Epithelial cell of proximal tubule (primary cell): ENCODE measurements around the gene KLHL3. TPM values are rescaled to one million over a fixed set of nuclear protein-coding genes. Genes with fewer than 3 reads are reported as not detected.

Experiments used
- DNase-seq: peaks from one replicate; pipeline ENCODE4 v3.0.0-alpha.2; 2011; ENCODE audit warnings: low read depth
- H3K4me3 ChIP-seq: 2 replicates; pipeline ENCODE4 v1.5.1; 2011; ENCODE audit warnings: low read depth, mild to moderate bottlenecking, low read length
- CTCF ChIP-seq: conservative IDR thresholded peaks from 2 replicates; pipeline ENCODE4 v1.5.1; 2012; ENCODE audit warnings: low read depth, mild to moderate bottlenecking, low read length
- total RNA-seq: library from RNA; depleted of rRNA; stranded (reverse); fragments of >200 nt; gene quantifications from 2 replicates; pipeline ENCODE4 v1.2.3, GENCODE V29; 2015

KLHL3 gene
- total RNA-seq, 1 donor from 2014 or later = 1.1 TPM

DNA sequence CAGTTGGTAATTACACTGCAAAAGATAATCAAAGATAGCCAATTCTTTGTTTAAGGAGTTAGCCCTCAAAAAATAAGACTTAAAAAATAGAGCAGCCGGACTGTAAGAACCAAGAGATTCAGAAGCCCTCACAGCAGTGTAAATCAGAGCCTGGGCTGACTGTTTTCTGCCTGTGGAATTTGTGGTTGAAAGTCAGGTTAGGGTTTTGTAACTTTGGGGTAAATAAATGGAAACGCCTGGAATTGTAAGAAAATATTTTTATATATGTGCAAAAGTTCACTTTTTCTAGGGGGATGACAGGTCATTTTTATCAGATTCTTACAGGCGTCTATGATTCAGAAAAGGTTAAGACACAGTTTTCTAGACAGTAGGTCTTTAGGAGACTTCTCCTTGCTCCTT, 35.6 kb downstream of the KLHL3 start:
- TF ChIP-seq CTCF = no peak
- no peak for DNase-seq
- H3K4me3 ChIP-seq = no peak overlapping the region

DNA sequence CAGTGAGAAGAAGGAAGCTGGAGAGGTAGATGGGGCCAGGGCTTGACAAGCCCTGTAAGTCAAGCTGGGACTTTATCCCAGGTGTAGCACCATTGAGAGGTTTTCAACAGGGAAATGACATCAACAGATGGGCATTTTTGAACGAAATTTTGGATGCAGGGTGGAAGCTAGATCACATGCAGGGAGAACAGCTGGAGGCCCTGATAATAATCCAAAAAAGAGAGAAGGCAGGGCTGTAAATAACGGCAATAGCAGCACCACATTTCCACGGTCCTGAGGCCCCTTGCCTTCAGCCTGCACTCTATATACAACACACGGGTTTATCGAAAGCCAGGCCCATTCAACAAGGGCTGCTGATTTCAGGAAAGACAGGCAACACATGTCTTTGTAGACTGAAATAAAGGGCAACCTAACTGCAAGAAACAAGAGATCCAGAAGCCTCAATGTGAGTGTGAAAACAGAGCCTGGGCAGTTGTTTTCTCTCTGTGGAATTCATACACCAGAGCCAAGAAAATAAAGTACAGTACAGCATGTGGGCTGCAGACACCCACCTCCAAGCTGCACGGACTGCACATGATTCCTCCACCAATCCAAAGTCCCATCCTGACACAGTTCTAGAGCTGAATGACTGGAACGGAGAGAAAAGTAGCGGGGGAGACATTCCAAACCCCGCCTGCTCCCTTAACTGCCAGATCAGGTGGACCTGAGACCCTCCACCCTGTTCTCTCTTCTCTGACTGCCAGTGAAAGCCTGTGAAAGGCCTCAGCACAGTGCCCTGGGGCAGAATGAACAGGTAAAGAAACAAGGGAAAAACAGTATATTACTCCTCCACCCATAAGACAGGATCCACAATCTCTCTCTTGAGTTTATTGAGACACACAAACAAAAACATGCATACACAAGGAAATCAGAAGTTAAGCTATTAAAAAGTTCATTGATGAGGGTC, 36.3 kb downstream of the KLHL3 start:
- H3K4me3 ChIP-seq = no peak overlapping the region
- DNase-seq = no peak
- TF ChIP-seq CTCF = no peak

GRCh38 chr5:137696481-137696880, 39.4 kb downstream of the KLHL3 start:
- H3K4me3 ChIP-seq = no peak overlapping the region
- no peak for TF ChIP-seq CTCF
- no peak for DNase-seq

DNA sequence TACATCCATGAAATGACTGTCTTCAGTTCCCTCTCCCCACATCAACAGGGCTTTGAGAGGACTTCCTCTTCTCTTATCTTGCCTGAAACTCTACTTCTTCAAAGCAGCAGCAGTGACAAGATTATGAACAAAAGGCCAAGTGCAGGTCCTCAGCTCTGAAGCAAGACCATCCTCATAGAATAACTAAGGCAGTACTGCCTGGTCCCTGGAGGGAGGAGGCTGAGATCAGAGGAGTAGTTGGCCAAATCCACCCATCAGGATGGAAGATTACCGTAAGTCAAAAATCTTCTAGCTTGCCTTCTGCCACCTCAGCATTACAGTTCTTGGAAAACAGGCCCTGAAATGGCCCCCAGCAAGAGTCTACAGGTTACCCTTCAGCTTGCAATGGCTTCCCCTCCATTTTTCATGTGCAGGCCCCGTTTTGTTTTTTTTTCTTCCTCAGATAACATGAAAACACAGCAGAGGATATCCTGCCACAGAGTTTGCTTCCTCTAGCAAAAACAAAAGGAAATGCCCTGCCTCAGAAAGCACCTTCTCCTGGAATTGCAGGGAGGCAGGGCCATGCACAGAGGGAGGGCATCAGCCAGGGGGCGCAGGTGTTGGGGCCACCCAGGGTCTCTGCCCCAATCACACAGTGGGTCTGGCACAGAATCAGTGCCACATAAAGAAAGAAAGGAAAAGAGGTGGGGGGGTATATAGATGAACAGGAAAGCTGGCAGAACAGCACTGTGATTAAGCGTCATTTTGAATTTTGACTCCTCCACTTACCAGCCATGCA, 40.0 kb downstream of the KLHL3 start:
- peak; percentile 19 for TF ChIP-seq CTCF
- no peak overlapping the region for H3K4me3 ChIP-seq
- no peak for DNase-seq

- no peak overlapping the region for H3K4me3 ChIP-seq
- TF ChIP-seq CTCF = no peak
- no peak for DNase-seq
Observed at GRCh38 chr5:137693951-137694721, 41.8 kb downstream of the KLHL3 start.

- no peak overlapping the region for H3K4me3 ChIP-seq
- no peak for DNase-seq
- no peak for TF ChIP-seq CTCF
Observed at GRCh38 chr5:137693307-137693950, 42.5 kb downstream of the KLHL3 start.
